ENCODE data around the gene SLC10A4.

- TF ChIP-seq CTCF (IDR thresholded peaks at IDR 0.05) (no peak), POLR2AphosphoS5 (IDR thresholded peaks at IDR 0.05; ENCODE audit: insufficient read depth in 1 of 2, low read depth in 1 of 2) (no peak), POLR2A (IDR thresholded peaks at IDR 0.05) (no peak)
Observed at GRCh38 chr4:48470570-48470969, 12.6 kb upstream of the SLC10A4 start.

All from vagina (tissue), 2 donors.